Measurements from ENCODE around the gene KCNQ2.

Gene KCNQ2

GRCh38 chr20:63459070-63459380 is 13.4 kb downstream of the KCNQ2 start:
- Histone ChIP-seq H3K27ac (ENCODE audit: low read depth, low read length) (no peak overlapping the region), H3K4me1 (ENCODE audit: control insufficient read depth, insufficient read depth, low read length) (no peaks in the 10 kb centered on the region), H3K27me3 (ENCODE audit: control insufficient read depth, insufficient read depth, low read length) (peaks cover 28% of the 10 kb centered on the region), H3K36me3 (ENCODE audit: control insufficient read depth, insufficient read depth, low read length) (no peaks in the 10 kb centered on the region), H3K9ac (ENCODE audit: low read length) (no peak overlapping the region), H3K4me3 (ENCODE audit: low read length) (no peak overlapping the region)

GRCh38 chr20:63458170-63459069 is 14.0 kb downstream of the KCNQ2 start:
- no peak overlapping the region for H3K27ac ChIP-seq (ENCODE audit: low read depth, low read length)
- H3K9ac ChIP-seq (ENCODE audit: low read length) = no peak overlapping the region
- H3K4me1 ChIP-seq (ENCODE audit: control insufficient read depth, insufficient read depth, low read length) = no peaks in the 10 kb centered on the region
- H3K27me3 ChIP-seq (ENCODE audit: control insufficient read depth, insufficient read depth, low read length) = peaks cover 28% of the 10 kb centered on the region
- no peaks in the 10 kb centered on the region for H3K36me3 ChIP-seq (ENCODE audit: control insufficient read depth, insufficient read depth, low read length)
- no peak overlapping the region for H3K4me3 ChIP-seq (ENCODE audit: low read length)

- H3K27me3 ChIP-seq (ENCODE audit: control insufficient read depth, insufficient read depth, low read length) = peaks cover 28% of the 10 kb centered on the region
- no peak overlapping the region for H3K4me3 ChIP-seq (ENCODE audit: low read length)
- no peaks in the 10 kb centered on the region for H3K36me3 ChIP-seq (ENCODE audit: control insufficient read depth, insufficient read depth, low read length)
- H3K4me1 ChIP-seq (ENCODE audit: control insufficient read depth, insufficient read depth, low read length) = no peaks in the 10 kb centered on the region
- no peak overlapping the region for H3K27ac ChIP-seq (ENCODE audit: low read depth, low read length)
- H3K9ac ChIP-seq (ENCODE audit: low read length) = no peak overlapping the region
Observed at GRCh38 chr20:63457737-63458136, 14.7 kb downstream of the KCNQ2 start.

GRCh38 chr20:63456429-63457284 is 15.8 kb downstream of the KCNQ2 start:
- H3K27me3 ChIP-seq (ENCODE audit: control insufficient read depth, insufficient read depth, low read length) = peaks cover 28% of the 10 kb centered on the region

GRCh38 chr20:63455568-63455859 is 16.9 kb downstream of the KCNQ2 start:
- Histone ChIP-seq H3K36me3 (ENCODE audit: control insufficient read depth, insufficient read depth, low read length) (no peaks in the 10 kb centered on the region), H3K27ac (ENCODE audit: low read depth, low read length) (no peak overlapping the region), H3K4me3 (ENCODE audit: low read length) (no peak overlapping the region), H3K4me1 (ENCODE audit: control insufficient read depth, insufficient read depth, low read length) (no peaks in the 10 kb centered on the region), H3K27me3 (ENCODE audit: control insufficient read depth, insufficient read depth, low read length) (peaks cover 21% of the 10 kb centered on the region), H3K9ac (ENCODE audit: low read length) (no peak overlapping the region)

More at GRCh38 chr20:63456429-63457284, 15.8 kb downstream of the KCNQ2 start:
- no peaks in the 10 kb centered on the region for H3K4me1 ChIP-seq (ENCODE audit: control insufficient read depth, insufficient read depth, low read length)
- H3K4me3 ChIP-seq (ENCODE audit: low read length) = no peak overlapping the region
- H3K27ac ChIP-seq (ENCODE audit: low read depth, low read length) = no peak overlapping the region
- H3K9ac ChIP-seq (ENCODE audit: low read length) = no peak overlapping the region
- no peaks in the 10 kb centered on the region for H3K36me3 ChIP-seq (ENCODE audit: control insufficient read depth, insufficient read depth, low read length)

GRCh38 chr20:63454731-63455567 is 17.5 kb downstream of the KCNQ2 start:
- no peak overlapping the region for H3K9ac ChIP-seq (ENCODE audit: low read length)
- H3K36me3 ChIP-seq (ENCODE audit: control insufficient read depth, insufficient read depth, low read length) = no peaks in the 10 kb centered on the region
- H3K27me3 ChIP-seq (ENCODE audit: control insufficient read depth, insufficient read depth, low read length) = peaks cover 17% of the 10 kb centered on the region
- no peaks in the 10 kb centered on the region for H3K4me1 ChIP-seq (ENCODE audit: control insufficient read depth, insufficient read depth, low read length)
- no peak overlapping the region for H3K27ac ChIP-seq (ENCODE audit: low read depth, low read length)
- no peak overlapping the region for H3K4me3 ChIP-seq (ENCODE audit: low read length)

GRCh38 chr20:63452821-63453523 is 19.5 kb downstream of the KCNQ2 start:
- Histone ChIP-seq H3K27ac (ENCODE audit: low read depth, low read length) (no peak overlapping the region), H3K4me3 (ENCODE audit: low read length) (no peak overlapping the region), H3K27me3 (ENCODE audit: control insufficient read depth, insufficient read depth, low read length) (peaks cover 12% of the 10 kb centered on the region), H3K9ac (ENCODE audit: low read length) (no peak overlapping the region), H3K4me1 (ENCODE audit: control insufficient read depth, insufficient read depth, low read length) (no peaks in the 10 kb centered on the region), H3K36me3 (ENCODE audit: control insufficient read depth, insufficient read depth, low read length) (no peaks in the 10 kb centered on the region)

- Histone ChIP-seq H3K36me3 (ENCODE audit: control insufficient read depth, insufficient read depth, low read length) (no peaks in the 10 kb centered on the region), H3K27ac (ENCODE audit: low read depth, low read length) (no peak overlapping the region), H3K27me3 (ENCODE audit: control insufficient read depth, insufficient read depth, low read length) (peaks cover 12% of the 10 kb centered on the region), H3K9ac (ENCODE audit: low read length) (no peak overlapping the region), H3K4me3 (ENCODE audit: low read length) (no peak overlapping the region), H3K4me1 (ENCODE audit: control insufficient read depth, insufficient read depth, low read length) (no peaks in the 10 kb centered on the region)
Observed at GRCh38 chr20:63452341-63452740, 20.1 kb downstream of the KCNQ2 start.

- Histone ChIP-seq H3K36me3 (ENCODE audit: control insufficient read depth, insufficient read depth, low read length) (no peaks in the 10 kb centered on the region), H3K9ac (ENCODE audit: low read length) (no peak overlapping the region), H3K4me1 (ENCODE audit: control insufficient read depth, insufficient read depth, low read length) (no peaks in the 10 kb centered on the region), H3K27me3 (ENCODE audit: control insufficient read depth, insufficient read depth, low read length) (peaks cover 12% of the 10 kb centered on the region), H3K4me3 (ENCODE audit: low read length) (no peak overlapping the region), H3K27ac (ENCODE audit: low read depth, low read length) (no peak overlapping the region)
Observed at GRCh38 chr20:63451821-63452220, 20.6 kb downstream of the KCNQ2 start.

- no peaks in the 10 kb centered on the region for H3K4me1 ChIP-seq (ENCODE audit: control insufficient read depth, insufficient read depth, low read length)
- H3K4me3 ChIP-seq (ENCODE audit: low read length) = no peak overlapping the region
- H3K36me3 ChIP-seq (ENCODE audit: control insufficient read depth, insufficient read depth, low read length) = no peaks in the 10 kb centered on the region
- H3K27ac ChIP-seq (ENCODE audit: low read depth, low read length) = no peak overlapping the region
- H3K9ac ChIP-seq (ENCODE audit: low read length) = no peak overlapping the region
- H3K27me3 ChIP-seq (ENCODE audit: control insufficient read depth, insufficient read depth, low read length) = peaks cover 6% of the 10 kb centered on the region
Observed at GRCh38 chr20:63449796-63450730, 22.4 kb downstream of the KCNQ2 start.

GRCh38 chr20:63449025-63449424 is 23.4 kb downstream of the KCNQ2 start:
- Histone ChIP-seq H3K9ac (ENCODE audit: low read length) (no peak overlapping the region), H3K36me3 (ENCODE audit: control insufficient read depth, insufficient read depth, low read length) (no peaks in the 10 kb centered on the region), H3K27me3 (ENCODE audit: control insufficient read depth, insufficient read depth, low read length) (no peaks in the 10 kb centered on the region), H3K4me1 (ENCODE audit: control insufficient read depth, insufficient read depth, low read length) (no peaks in the 10 kb centered on the region), H3K4me3 (ENCODE audit: low read length) (no peak overlapping the region), H3K27ac (ENCODE audit: low read depth, low read length) (no peak overlapping the region)
